ENCODE measurements around the gene MRGPRD. TPM values are rescaled to one million over a fixed set of nuclear protein-coding genes. Genes with fewer than 3 reads are reported as not detected.

The MRGPRD gene
- total RNA-seq, 4 donors from 2014 or later, result not detected

- no peak for DNase-seq (ENCODE audit: low spot score in 2 of 2)
- 86% methylated on average over 8 of the region's 18 CpGs for WGBS
Measured at GRCh38 chr11:68941324-68942094, 39.3 kb downstream of the MRGPRD start.

DNA sequence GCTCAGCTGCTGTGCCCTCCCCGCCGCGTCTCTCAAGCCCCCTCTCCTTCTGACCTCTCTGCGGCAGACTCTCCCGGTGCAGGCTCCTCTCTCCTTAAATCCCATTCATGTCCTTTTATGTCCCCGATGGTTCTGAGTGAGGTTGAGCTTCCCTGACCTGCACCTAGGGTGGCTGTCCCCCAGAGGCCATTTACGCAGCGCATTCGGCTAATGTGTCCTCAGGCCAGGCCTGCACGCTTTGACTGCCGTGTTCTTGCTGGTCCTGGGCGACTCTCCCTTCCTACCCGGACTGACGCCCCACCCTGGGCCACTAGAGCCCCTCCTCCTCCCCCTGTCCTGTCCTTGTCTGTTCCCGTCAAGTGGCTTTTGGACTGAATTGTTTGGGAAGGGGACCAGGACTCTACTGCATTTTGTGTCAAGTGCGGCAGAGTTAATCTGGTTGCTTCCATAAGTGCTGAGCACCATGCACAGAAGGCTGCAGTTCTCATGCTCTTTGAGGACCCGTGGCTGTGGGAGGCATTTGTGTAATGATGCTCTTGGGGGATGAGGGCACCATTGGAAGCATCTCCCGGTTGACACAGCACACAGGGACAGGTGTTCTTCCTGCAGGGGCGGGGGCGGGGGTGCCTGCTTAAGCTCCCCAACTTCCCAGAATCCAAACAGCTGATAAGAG lies 40.0 kb downstream of the MRGPRD start:
- Histone ChIP-seq H3K9me3 (no peaks in the 10 kb centered on the region), H3K27ac (no peak overlapping the region), H3K4me1 (peaks cover 2% of the 10 kb centered on the region), H3K27me3 (no peaks in the 10 kb centered on the region), H3K4me3 (no peak overlapping the region), H3K36me3 (peaks cover 51% of the 10 kb centered on the region)
- TF ChIP-seq EP300 (IDR thresholded peaks at IDR 0.05), result no peak
- 95% methylated on average over 17 of the region's 20 CpGs for WGBS
- no peak for DNase-seq (ENCODE audit: low spot score in 2 of 2)

More at GRCh38 chr11:68941324-68942094, 39.3 kb downstream of the MRGPRD start:
- Histone ChIP-seq H3K36me3 (peaks cover 43% of the 10 kb centered on the region), H3K9me3 (no peaks in the 10 kb centered on the region), H3K4me3 (no peak overlapping the region), H3K27ac (no peak overlapping the region), H3K27me3 (no peaks in the 10 kb centered on the region), H3K4me1 (peaks cover 8% of the 10 kb centered on the region)
- TF ChIP-seq POLR2AphosphoS5 (IDR thresholded peaks at IDR 0.05) (no peak), CTCF (IDR thresholded peaks at IDR 0.05) (no peak), EP300 (IDR thresholded peaks at IDR 0.05) (no peak), POLR2A (IDR thresholded peaks at IDR 0.05) (no peak)

- no peak for TF ChIP-seq CTCF (IDR thresholded peaks at IDR 0.05)
- TF ChIP-seq EP300 (IDR thresholded peaks at IDR 0.05), result no peak
- TF ChIP-seq POLR2AphosphoS5 (IDR thresholded peaks at IDR 0.05), result no peak
- no peak for TF ChIP-seq POLR2A (IDR thresholded peaks at IDR 0.05)
- H3K27me3 ChIP-seq, result no peaks in the 10 kb centered on the region
- peaks cover 60% of the 10 kb centered on the region for H3K36me3 ChIP-seq
- no peak for DNase-seq (ENCODE audit: low spot score in 2 of 2)
- H3K27ac ChIP-seq, result no peak overlapping the region
- H3K4me3 ChIP-seq, result no peak overlapping the region
- peaks cover 2% of the 10 kb centered on the region for H3K4me1 ChIP-seq
- no peaks in the 10 kb centered on the region for H3K9me3 ChIP-seq
- 89% methylated on average over 30 of the region's 33 CpGs for WGBS
Measured at GRCh38 chr11:68939583-68940555, 40.9 kb downstream of the MRGPRD start.

DNA sequence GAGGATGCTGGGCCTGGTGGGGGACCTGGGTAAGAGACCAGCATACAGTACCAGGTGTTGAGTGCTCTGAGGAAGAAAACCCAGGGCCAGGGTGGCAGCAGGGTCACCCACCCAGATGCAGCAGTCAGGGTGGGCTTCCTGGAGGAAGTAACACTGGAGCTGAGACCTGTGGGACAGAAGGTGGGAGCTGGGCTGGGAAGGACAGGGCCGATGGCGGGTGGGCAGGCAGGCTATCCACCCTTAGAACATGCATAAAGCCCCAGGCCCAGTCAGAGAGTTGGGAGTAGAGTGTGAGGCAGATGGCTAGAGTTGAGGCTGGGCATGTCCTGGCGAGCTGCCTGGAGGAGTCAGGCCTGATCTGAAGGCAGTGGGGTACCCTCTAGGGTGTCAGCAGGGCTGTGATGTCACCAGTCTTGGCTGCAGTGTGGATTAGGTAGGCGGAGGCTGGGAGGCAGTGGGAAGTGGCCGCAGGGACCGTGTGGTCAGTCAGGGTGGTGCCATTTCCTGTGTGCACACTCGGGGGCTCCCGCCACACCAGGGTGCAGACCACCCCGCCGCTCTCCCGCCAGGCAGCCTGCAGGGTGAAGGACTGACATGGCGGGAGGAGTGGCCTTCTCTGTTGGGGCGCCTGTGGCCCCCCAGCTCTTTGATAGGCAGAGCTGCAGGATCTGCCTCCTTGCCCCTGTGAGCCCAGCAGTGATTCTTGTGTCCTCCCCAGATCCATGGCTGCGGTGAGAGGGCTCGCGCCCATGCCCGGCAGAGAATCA lies 41.8 kb downstream of the MRGPRD start:
- Histone ChIP-seq H3K27ac (no peak overlapping the region), H3K4me1 (peaks cover 2% of the 10 kb centered on the region), H3K9me3 (no peaks in the 10 kb centered on the region), H3K4me3 (no peak overlapping the region), H3K36me3 (peaks cover 68% of the 10 kb centered on the region), H3K27me3 (no peaks in the 10 kb centered on the region)
- TF ChIP-seq POLR2A (IDR thresholded peaks at IDR 0.05) (no peak), POLR2AphosphoS5 (IDR thresholded peaks at IDR 0.05) (no peak), CTCF (IDR thresholded peaks at IDR 0.05) (no peak), EP300 (IDR thresholded peaks at IDR 0.05) (no peak)
- no peak for DNase-seq (ENCODE audit: low spot score in 2 of 2)
- WGBS, result 97% methylated on average over 8 of the region's 17 CpGs

DNA sequence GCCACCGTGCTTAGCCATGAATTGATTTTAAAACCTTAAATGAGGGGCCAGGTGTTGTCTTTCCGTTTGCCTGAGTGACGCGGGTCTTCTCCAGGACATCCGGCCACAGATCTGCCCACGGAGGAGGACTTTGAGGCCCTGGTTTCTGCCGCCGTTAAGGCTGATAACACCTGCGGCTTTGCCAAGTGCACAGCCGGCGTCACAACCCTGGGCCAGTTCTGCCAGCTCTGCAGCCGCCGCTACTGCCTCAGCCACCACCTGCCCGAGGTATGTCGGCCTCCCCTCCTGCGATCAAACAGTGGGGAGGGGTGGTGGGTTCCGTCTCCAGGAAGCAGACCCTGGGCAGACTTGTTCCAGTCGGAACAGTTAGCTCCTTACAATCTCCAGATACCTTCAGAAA lies 42.7 kb downstream of the MRGPRD start:
- Histone ChIP-seq H3K27me3 (no peaks in the 10 kb centered on the region), H3K27ac (no peak overlapping the region), H3K36me3 (peaks cover 77% of the 10 kb centered on the region), H3K9me3 (no peaks in the 10 kb centered on the region), H3K4me3 (no peak overlapping the region), H3K4me1 (no peaks in the 10 kb centered on the region)
- no peak for DNase-seq (ENCODE audit: low spot score in 2 of 2)
- TF ChIP-seq EP300 (IDR thresholded peaks at IDR 0.05) (no peak), POLR2AphosphoS5 (IDR thresholded peaks at IDR 0.05) (no peak), POLR2A (IDR thresholded peaks at IDR 0.05) (no peak), CTCF (IDR thresholded peaks at IDR 0.05) (no peak)
- WGBS, result 95% methylated on average over 3 of the region's 18 CpGs

All from suprapubic skin (tissue), 4 donors.